GM19023 (cell line): ENCODE data around the gene SNED1.

Source experiments
- ATAC-seq: cut with Tn5 transposase; IDR thresholded peaks from one replicate; pipeline ENCODE4 v1.9.1; 2021; ENCODE audit warnings: mild to moderate bottlenecking, moderate library complexity; ENCODE audit not compliant: unreplicated experiment

The SNED1 gene

DNA sequence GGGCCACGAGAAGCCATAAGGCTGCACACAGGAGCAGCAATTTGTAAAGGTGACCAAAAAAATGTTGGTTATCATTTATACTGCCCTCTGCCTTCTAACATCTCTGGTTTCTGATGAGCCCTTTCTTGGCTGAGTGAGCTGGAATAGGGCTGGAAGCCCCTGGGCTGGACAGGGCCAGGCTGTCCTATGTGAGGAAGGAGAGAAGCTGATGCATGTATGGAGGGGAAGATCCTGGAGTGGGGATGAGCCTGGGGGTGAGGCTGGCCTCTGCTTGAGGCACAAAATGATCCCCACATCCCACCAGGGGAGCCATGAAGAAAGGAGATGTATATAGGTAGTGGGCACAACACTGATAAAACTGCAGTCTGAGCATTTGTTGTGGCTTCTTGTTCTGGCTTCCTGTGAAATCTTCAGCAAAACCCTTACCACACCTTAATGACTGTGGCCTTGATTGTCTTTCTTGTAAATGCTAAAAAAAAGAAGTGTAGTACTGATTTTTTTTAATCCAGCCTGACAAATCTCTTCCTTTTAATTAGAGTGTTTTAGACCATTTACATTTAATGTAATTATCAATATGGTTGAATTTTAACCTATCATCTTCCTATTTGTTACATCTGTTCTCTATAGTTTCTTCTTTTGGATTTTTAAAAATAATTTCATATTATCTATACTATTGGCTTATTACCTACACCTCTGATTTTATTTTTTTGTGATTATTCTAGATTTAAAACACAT lies 5.6 kb downstream of the SNED1 start:
- ATAC-seq = no peak

DNA sequence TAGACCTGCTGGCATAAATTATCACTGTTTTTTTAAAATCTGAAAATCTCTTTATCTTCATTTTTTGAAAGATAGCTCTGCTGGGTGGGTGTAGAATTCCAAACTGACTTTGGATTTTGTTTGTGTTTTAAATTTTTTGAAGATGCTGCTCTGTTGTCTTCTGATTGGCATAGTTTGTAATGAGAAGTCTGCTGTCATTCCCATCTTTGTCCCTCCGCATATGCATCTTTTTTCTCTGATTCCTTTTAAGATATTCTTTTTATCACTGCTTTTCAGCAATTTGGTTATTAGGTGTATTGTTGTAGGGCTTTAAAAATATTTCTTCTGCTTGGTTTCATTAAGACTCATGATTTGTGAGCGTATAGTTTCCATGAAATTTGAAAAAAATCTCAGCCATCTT lies 7.2 kb downstream of the SNED1 start:
- no peak for ATAC-seq

DNA sequence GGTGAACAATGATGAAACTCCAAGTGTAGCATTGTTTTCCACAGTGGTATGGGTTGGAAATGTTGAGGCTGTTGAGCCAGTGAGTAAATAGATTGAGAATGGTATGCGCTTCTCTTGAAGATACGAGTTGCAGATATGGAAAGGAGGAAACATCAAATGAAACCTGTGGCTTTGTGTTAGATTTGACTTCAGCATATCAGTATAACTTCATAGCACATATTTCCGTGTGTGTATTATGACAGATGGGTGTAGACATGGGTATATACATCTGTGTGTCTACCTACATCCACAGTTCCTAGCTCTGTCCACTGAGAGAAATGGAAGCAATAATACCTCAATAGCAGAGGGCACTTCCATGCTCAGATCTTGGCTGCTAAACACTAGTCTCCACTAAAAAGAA lies 8.0 kb downstream of the SNED1 start:
- ATAC-seq = no peak

DNA sequence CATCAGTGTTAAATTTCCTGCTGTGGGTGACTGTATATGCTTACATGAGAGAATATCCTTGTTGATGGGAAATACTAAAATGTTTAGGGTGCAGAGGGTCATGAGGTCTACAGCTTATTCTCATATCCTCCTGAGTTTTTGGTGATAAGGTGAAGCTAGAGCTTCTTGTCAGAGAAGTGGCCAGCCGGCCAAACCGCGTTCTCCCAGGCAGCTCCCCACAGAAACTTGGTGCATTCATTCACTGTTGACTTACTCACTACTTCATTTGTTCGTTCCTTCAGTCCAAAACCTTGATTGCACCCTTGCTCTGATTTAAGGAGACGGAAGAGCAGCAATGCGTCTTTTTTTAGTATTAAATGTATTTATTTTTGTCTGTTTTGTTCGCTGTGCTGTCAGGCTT lies 8.7 kb downstream of the SNED1 start:
- ATAC-seq = no peak

DNA sequence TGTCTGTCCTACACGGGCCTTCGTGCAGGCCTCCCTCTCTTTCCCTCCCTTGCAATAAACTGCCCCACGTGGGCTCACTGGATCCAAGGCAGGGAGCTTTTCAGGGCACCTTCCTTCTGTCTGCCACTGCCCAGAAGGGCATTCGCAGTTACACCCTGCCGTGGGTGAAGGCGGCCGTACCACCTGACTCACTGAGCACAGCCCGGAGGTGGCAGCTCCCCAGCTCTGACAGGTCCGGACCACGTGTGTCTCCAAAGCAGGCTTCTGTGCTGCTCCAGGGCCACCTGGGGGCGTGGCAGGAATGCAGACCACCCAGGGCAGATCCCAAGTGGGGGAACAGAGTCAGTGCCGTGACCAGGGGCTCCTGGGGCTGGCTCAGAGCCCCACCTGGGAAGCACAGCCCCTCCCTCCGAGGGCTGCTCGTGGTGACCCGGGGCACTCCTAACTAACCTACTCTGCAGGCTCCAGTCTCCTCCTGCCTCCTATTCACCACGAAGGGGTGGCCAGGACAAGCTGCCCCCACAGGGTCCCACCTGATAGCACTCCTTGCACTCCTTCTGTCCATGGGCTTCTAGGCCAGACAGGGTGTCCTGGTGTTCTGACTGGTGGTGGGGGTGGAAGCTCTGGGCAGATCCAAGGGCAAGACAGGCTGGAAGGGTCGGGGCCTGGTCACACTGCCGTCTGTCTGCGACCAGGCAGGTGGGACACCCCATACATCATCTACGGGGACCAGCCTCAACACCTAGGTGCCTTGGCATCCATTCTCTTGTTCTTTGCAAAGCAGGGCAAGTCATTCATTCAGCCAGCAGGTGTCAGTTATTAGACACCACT lies 9.7 kb downstream of the SNED1 start:
- ATAC-seq = no peak

DNA sequence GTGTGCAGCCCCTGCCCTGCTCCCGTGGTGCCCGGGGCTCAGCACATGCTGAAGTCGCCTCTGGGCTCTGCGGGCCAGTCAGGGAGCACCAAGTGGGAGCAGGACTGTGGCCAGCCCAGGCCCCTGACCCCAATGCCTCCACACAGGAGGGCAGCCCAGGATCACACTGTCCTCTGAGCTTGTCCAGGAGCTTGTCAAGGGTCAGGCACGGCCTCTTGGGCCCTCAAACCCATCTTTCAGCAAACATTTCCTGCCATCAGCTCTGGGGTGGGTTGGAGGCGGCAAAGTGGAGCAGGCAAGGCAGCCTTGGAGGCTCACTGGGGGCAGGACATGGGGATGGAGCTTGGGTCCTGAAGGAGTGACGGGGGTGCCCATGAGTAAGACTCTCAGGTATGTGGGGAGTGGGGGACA lies 10.3 kb downstream of the SNED1 start:
- no peak for ATAC-seq

DNA sequence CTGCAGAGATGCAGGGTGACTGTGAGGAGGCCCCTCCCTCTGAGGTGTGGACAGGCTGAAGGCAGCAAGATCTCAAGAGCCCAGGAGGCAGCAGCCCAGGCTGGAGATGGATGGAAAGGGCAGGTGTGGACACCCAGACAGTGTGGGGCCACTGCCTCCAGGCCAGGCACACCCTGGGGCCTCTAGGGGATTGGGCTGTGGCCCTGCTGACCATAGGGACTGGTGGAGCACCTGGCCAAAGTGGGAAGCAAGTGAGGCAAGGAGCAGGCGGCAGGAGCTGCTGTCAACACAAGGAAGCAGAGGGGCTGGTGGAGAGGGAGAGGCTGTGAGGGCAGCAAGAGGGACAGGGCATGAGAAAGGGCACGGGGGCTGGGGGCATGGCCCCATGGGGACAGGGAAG lies 10.8 kb downstream of the SNED1 start:
- ATAC-seq = no peak

DNA sequence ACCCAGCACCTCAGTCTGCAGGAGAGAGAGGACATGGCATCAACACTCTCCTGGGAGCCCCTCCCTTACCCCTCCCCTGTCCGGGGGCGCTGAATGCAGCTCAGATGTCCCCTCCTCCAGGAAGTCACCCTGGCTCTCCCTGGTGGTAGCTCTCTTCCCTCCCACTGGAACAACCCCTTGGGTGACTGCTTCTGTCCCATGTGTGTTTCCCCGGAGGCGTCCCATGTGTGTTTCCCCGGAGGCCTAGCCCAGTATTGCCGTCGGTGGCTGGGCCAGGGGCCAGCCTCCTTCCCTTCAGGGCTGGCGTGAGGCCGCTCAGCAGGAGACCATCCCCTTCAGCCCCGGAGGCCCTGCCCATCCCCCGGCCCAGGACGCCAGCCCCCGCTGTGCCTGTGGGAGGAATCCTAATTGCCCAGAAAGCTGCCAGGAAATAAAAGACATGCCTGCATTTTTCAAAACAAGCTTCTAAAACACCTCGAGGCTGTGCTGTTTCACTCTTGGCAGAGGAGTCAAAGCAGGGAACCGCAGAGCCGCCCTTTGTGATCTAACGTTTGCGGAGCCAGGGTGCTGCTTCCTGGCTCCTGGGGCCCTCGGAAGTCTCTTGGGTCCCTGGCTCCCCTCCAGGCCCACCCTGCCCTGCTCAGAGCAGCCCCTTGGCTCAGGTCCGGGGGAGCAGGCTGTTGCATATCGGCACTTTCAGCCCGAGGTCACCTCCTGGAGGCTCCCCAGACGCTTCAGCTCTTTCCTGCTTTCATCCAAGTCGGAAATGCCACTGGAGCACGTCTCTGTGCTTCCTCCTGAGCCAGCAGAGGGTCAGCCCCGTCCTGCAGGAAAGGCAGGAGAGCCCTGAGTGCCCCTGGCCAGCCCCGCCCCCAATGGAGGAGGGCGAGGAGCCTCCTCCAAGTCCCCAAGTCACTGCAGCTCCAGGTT lies 11.4 kb downstream of the SNED1 start:
- no peak for ATAC-seq

DNA sequence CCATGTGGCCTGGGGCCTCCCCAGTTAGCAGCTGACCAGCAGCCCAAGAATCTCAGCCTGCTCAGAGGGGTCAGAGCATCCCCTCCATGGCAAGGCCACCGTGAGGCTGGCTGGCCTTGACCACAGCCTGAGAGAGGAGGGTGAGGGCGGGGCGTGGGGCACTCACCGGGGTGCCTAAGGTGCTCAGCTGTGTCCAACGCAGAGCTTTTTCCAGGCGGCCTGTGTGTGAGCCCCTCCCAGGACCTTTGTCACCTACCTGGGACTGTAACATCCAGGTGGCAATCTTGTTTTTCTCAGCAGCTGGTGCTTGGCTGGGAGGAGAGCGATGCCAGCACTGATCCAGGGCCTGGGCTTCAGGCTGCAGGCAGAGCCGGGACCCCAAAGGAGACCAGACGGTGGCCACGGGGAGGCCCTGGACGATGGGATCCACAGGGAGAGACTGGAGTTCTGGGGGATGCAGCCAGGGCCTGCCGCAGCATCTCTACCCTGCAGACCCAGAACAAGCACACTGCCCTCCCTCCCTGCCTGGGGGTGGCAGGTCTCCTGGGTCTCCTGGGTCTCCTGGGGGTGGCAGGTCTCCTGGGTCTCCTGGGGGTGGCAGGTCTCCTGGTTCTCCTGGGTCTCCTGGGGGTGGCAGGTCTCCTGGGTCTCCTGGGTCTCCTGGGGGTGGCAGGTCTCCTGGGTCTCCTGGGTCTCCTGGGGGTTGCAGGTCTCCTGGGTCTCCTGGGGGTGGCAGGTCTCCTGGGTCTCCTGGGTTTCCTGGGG lies 12.3 kb downstream of the SNED1 start:
- no peak for ATAC-seq

DNA sequence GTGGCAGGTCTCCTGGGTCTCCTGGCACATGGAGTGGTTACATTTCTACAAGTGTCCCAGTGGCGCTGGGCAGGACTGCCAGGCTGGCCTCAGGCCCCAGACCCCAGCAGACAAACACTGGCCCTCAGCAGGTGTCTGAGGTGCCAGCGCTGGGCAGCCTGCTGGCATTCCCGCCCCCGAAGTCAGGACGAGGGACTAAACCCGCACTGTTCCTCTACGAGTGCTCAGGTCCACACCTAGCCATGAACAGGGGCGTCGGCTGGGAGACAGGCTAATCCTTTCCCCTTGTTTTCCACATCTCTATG lies 12.8 kb downstream of the SNED1 start:
- no peak for ATAC-seq

DNA sequence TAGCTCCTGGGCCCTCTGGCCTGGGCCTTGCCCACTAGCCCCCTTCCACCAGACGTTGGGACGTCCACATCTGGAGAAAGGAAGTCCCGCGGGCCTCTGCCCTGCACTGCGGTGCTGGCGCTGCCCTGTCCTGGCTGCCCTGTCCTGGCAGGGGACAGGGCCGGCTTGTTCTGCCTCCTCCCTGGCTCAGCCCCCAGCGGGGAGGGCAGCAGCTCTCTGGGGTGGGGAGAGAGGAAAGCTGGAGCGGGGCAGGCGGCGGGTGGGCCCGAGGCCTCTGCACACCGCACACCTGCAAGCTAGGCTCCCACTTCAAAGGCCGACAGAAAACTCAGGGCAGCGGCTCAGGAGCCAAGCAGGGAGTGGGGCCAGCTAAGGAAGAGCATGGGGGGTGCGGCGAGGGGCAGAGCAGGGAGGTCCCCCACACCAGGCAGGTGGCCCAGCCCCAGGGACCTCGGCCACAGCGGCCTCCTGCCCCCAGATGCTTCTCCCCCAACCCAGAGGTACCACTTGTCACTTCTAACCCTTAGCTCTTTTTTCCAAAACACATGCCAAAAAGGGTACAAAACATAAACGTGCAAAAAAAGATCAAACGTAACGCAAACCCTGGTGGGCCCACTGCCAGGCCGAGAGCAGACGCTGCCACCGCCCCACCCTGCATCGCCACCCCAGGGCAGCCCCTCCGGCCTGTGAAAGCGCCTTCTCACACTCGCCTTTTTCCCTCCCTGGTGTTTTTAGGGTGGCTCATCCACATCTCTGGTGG lies 13.5 kb downstream of the SNED1 start:
- ATAC-seq = no peak

DNA sequence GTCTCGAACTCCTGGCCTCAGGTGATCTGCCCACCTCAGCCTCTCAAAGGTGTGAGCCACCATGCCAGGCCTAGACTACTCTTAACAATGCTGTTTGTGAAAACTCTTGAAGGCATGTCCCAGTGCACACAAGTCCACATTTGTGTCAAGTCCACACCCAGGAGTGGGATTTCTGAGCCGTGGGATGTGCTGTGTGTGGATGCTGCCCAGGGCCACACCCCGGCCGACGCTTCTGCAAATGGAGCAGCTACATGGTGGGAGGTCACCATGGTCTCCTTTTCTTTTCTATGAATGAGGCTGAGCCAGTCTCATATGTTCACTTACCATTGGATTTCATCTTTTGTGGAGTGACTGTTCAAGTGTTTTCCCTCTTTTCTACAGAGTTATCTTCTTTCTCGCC lies 15.8 kb downstream of the SNED1 start:
- no peak for ATAC-seq

DNA sequence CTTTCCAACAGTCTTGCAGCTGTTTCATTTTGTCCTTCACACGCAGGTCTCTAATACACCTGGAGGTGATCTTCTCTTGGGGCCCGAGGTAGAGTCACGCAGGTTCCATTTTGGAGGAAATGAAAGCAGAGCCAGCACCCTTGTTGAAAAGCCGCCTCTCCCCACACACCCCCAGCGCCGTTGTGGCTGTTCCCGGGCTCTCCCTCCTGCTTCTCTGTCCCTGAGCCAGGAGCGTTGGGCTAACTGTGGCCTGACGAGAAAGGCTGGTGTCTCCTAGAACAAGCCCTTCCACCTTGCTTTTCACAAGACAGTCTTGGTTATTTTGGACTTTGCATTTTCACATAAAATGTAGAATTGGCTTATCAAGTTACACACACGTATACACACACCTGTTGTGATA lies 16.3 kb downstream of the SNED1 start:
- ATAC-seq = no peak

DNA sequence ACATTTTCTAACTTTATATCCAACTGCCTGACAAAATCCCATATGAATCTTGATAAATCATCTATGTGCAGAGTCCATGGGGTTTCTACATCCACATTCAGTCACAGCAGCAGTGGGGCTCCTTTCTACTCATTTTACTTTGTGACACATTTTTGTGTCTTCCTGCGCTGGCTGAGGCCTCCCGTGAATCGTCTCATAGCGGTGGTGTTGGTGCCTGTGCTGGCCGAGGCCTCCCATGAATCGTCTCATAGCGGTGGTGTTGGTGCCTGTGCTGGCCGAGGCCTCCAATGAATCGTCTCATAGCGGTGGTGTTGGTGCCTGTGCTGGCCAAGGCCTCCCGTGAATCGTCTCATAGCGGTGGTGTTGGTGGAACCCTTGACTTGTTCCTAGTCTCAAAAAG lies 17.0 kb downstream of the SNED1 start:
- ATAC-seq = no peak

DNA sequence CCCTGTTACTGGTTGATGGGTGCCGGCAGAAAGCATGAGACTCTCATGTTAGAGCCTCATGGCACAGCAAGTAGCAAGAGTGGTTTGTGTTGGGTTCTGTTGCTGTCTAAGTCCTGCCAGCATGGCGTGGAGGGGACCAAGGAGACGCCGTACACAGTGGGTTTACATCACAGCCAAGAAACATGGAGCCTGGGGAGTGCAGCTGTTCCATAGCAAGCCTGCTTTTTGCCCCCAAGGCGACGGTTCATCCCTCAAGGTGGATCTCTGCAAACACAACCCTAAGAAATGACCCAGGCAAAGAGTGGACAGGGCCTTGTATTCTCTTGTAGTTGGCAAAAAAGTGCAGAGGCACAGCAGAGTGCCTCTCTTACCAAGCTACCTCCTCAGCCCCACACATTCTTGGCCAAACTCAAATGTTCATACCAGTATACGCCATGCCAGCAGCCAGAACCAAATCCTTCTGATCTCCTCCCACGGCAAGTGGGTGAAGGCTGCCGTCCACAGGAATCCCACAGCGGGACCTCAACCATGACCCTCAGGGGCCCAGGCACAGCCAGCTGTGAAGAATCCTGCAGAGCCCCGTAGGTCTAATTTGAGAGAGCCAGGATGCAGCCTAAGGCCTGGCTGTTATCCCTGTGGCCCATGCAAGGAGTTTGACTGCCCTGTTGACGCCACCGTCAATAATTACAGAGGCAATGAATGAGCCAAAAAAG lies 19.0 kb downstream of the SNED1 start:
- ATAC-seq = no peak

DNA sequence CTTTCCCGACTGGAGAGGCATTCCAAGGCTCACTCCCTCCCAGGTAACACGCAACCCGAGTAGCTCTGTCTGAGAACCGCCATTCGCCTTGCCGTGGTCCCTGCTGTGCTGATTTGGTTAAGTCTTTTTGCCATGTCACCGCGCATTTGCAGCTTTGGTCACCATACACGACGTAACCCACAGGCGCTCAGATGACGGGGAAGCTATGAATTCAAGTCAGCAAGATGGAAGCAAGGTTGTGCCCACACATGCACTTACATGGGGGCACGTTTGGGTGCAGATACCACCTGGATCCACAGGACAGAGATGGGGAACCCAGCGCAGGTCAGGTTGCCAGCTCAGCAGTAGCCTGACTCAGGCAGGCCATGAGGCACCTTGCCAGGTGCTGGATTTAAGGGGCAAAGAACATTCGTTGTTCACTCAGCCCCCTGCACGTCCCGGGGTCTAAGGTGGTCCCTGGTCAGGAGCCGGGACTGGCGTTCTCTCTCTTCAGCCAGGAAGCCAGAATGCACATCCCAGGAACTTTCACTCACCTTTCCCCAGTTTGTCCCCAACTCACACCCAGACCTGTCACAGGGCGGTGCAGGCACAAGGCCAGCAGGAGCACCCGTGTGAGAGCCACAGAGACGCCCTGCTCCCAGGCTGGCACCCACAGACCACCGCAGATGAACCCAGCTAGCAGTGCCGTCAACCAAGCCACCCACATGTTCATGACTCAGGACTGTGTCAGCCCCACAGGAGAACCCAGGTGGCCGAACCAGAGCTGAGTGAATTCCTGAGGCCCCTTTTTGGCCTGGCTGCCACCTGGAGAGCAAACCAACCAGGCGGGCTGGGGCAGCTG lies 19.9 kb downstream of the SNED1 start:
- no peak for ATAC-seq

DNA sequence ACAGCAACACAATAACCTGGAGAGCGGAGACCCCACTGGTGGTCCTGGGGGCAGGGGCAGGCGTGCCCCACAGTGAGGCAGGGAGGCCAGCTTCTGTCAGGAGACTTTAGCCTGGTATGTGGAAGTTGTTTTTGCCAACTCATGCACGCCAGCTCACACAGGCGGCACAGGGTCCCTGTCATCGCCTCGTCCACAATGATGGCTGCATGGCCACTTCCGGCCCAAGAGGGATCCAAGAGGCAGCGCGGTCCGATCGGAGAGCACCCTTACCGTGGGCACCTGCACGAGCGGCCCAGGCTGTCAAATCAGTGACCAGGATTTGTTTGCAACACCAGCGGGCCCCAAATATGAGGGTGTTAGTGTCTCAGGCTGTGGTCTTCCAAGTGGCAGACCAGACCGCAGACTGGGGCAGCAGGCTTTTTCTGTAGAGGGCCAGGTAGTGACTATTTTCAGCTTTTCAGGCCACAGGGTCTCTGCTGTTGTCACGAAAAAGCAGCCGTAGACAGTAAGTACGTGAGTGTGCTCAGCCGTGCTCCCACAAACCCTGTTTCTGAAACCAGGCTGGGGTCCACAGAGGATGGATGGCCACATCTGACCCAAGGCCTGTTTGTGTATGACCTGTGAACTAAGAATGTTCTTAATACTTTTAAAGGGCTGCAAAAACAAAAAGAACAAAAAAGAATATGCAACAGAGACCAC lies 21.2 kb downstream of the SNED1 start:
- no peak for ATAC-seq

DNA sequence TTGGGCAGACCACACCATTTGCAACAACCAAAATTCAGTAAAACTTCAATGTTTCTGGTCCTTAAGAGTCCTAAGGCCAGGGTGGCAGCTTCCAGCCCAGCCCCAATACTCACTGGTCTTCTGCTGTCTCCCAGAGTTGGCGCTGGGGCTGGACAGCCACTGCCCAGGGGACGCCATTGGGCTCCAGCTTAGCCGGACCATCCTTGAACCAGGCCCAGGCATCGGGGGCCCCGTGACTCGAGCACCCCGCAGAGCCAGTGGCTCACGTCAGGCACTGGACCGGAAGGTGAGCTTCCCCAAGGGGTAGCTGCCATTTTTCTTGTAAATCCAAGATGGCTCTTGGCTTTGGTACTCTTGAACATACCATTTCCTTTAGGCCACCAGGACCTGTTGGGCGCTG lies 21.8 kb downstream of the SNED1 start:
- ATAC-seq = no peak
